NCI-H1048 (cell line): ENCODE data around the gene JPH3.
"Not testable (repeated sequence)": the region's sequence is repeated elsewhere in the genome, so short reads cannot be mapped to it uniquely, and the experiment has no call there.

Experiments
- DNase-seq: peaks from one replicate; lab custom pipeline; 2025; lab: John Stamatoyannopoulos, UW

Gene JPH3

GRCh38 chr16:87575027-87575804, 27.1 kb upstream of the JPH3 start:
- no peak for DNase-seq

- no peak for DNase-seq
These were observed 26.1 kb upstream of the JPH3 start for GRCh38 chr16:87576171-87576570.

GRCh38 chr16:87578142-87578930, 24.0 kb upstream of the JPH3 start:
- DNase-seq: not testable (repeated sequence)

GRCh38 chr16:87579691-87580090, 22.6 kb upstream of the JPH3 start:
- DNase-seq: no peak

- no peak for DNase-seq
These were observed 21.4 kb upstream of the JPH3 start for GRCh38 chr16:87580855-87581261.

- DNase-seq: no peak
These were observed 20.5 kb upstream of the JPH3 start for GRCh38 chr16:87581857-87582215.

GRCh38 chr16:87582216-87582965, 19.9 kb upstream of the JPH3 start:
- no peak for DNase-seq

GRCh38 chr16:87582966-87583325, 19.4 kb upstream of the JPH3 start:
- DNase-seq: no peak

- DNase-seq: no peak
These were observed 18.7 kb upstream of the JPH3 start for GRCh38 chr16:87583453-87584131.

- no peak for DNase-seq
These were observed 18.0 kb upstream of the JPH3 start for GRCh38 chr16:87584271-87584670.

- no peak for DNase-seq
These were observed 17.3 kb upstream of the JPH3 start for GRCh38 chr16:87584975-87585374.

- DNase-seq: no peak
These were observed 16.7 kb upstream of the JPH3 start for GRCh38 chr16:87585442-87586200.

- no peak for DNase-seq
These were observed 16.0 kb upstream of the JPH3 start for GRCh38 chr16:87586201-87586782.

GRCh38 chr16:87587636-87588035, 14.7 kb upstream of the JPH3 start:
- DNase-seq: no peak

- no peak for DNase-seq
These were observed 10.1 kb upstream of the JPH3 start for GRCh38 chr16:87592018-87592712.

- no peak for DNase-seq
These were observed 8.5 kb upstream of the JPH3 start for GRCh38 chr16:87593710-87594258.

- no peak for DNase-seq
These were observed 6.6 kb upstream of the JPH3 start for GRCh38 chr16:87595712-87596111.

GRCh38 chr16:87597324-87597830, 4.9 kb upstream of the JPH3 start:
- no peak for DNase-seq

GRCh38 chr16:87598431-87598830, 3.9 kb upstream of the JPH3 start:
- DNase-seq: no peak

- no peak for DNase-seq
These were observed 2.1 kb upstream of the JPH3 start for GRCh38 chr16:87600246-87600645.
